Measurements from ENCODE around the gene JARID2.

- TF ChIP-seq CTCF (IDR thresholded peaks at IDR 0.05 in 2 of 3, conservative IDR thresholded peaks at IDR 0.05 in 1 of 3; ENCODE audit: borderline replicate concordance in 1 of 3, insufficient read depth in 1 of 3, low read depth in 2 of 3, low read length in 2 of 3) (no peak), SIN3A (IDR thresholded peaks at IDR 0.05; ENCODE audit: low read depth) (no peak)
Measured at GRCh38 chr6:15523679-15524630, 278.1 kb downstream of the JARID2 start.
